H1 (cell line): ENCODE results near the gene PRKAR2B. TPM values are rescaled to one million over a fixed set of nuclear protein-coding genes. Genes with fewer than 3 reads are reported as not detected.

Source experiments
- CTCF ChIA-PET: fragments of 300-600 bp; sonication (Branson Sonifier 250); formaldehyde crosslinking; loops from one replicate; lab custom pipeline; 2021; ENCODE audit not compliant: partially characterized antibody; lab: Charles Lee
- POLR2A ChIA-PET: fragments of 300-600 bp; sonication (Branson Sonifier 250); formaldehyde crosslinking; loops from one replicate; lab custom pipeline; 2021; ENCODE audit warnings: inconsistent platforms; ENCODE audit not compliant: partially characterized antibody; lab: Charles Lee
- DNase-seq, 2 experiments: peaks; one replicate each; pipeline versions ENCODE4 v3.0.0 to v3.0.0-alpha.2; 2010 to 2022; ENCODE audit warnings: low spot score in 2 of 2, low read depth in 1 of 2, mixed read lengths in 1 of 2
- FAIRE-seq: peaks from 2 replicates; lab custom pipeline; 2011; peaks lifted over from hg19 to GRCh38; lab: Jason Lieb, UNC
- H2AFZ ChIP-seq: 2 replicates; pipeline ENCODE4 v1.8.1; 2012; ENCODE audit warnings: low read length, inconsistent platforms
- H2AK5ac ChIP-seq: 2 replicates; pipeline ENCODE4 v1.6.1; 2013; ENCODE audit warnings: low read depth, low read length
- H2BK120ac ChIP-seq: replicated peaks from 2 replicates; pipeline ENCODE3; 2013; ENCODE audit warnings: low read depth, low read length, inconsistent platforms
- H2BK12ac ChIP-seq: 2 replicates; pipeline ENCODE4 v1.6.1; 2013; ENCODE audit warnings: low read depth, low read length
- H2BK15ac ChIP-seq: 2 replicates; pipeline ENCODE4 v1.6.1; 2013; ENCODE audit warnings: low read length
- H2BK20ac ChIP-seq: 2 replicates; pipeline ENCODE4 v1.6.1; 2013; ENCODE audit warnings: low read length
- H2BK5ac ChIP-seq: 2 replicates; pipeline ENCODE4 v1.6.1; 2013; ENCODE audit warnings: low read depth, low read length
- H3K14ac ChIP-seq: 2 replicates; pipeline ENCODE4 v1.6.1; 2013; ENCODE audit warnings: inconsistent platforms; ENCODE audit not compliant: insufficient read length
- H3K18ac ChIP-seq: 2 replicates; pipeline ENCODE4 v1.6.1; 2013; ENCODE audit warnings: low read length; ENCODE audit errors: extremely low read depth
- H3K23ac ChIP-seq: 2 replicates; pipeline ENCODE4 v1.6.1; 2013; ENCODE audit warnings: inconsistent platforms; ENCODE audit not compliant: insufficient read length
- H3K23me2 ChIP-seq: 2 replicates; pipeline ENCODE4 v1.6.1; 2013; ENCODE audit warnings: low read depth, low read length
- H3K27ac ChIP-seq: 2 replicates; pipeline ENCODE4 v1.6.1; 2011; ENCODE audit warnings: low read depth, low read length, inconsistent platforms
- H3K27me3 ChIP-seq, 4 experiments: replicated peaks in 1 of 4; 1 replicate in 1 of 4; 2 replicates in 3 of 4; pipeline versions ENCODE4 v1.6.1 to v1.8.1; 2011 to 2013; ENCODE audit warnings: low read length in 3 of 4, mild to moderate bottlenecking in 3 of 4, inconsistent platforms in 2 of 4, mixed read lengths in 2 of 4, moderate library complexity in 1 of 4; ENCODE audit not compliant: control insufficient read depth in 3 of 4, insufficient read depth in 3 of 4; ENCODE audit errors: extremely low read depth in 1 of 4
- H3K36me3 ChIP-seq, 4 experiments: 2 replicates each; pipeline versions ENCODE4 v1.6.1 to v1.8.1; 2011 to 2013; ENCODE audit warnings: mild to moderate bottlenecking in 4 of 4, low read length in 3 of 4, moderate library complexity in 2 of 4, control low read depth in 1 of 4, inconsistent platforms in 1 of 4; ENCODE audit not compliant: insufficient read depth in 4 of 4, control insufficient read depth in 2 of 4
- H3K4ac ChIP-seq: replicated peaks from 2 replicates; pipeline ENCODE3; 2013; ENCODE audit warnings: low read length, low read depth, mixed read lengths, inconsistent platforms; ENCODE audit not compliant: insufficient read length
- H3K4me1 ChIP-seq, 4 experiments: replicated peaks in 1 of 4; 1 replicate in 1 of 4; 2 replicates in 3 of 4; pipeline versions ENCODE4 v1.6.1 to v1.8.1; 2011 to 2013; ENCODE audit warnings: low read length in 3 of 4, inconsistent platforms in 2 of 4, mixed read lengths in 1 of 4; ENCODE audit not compliant: insufficient read depth in 4 of 4, control insufficient read depth in 3 of 4
- H3K4me2 ChIP-seq, 2 experiments: 2 replicates each; pipeline versions ENCODE4 v1.6.1 to v1.8.1; 2011 to 2013; ENCODE audit warnings: low read depth in 2 of 2, low read length in 2 of 2, control low read depth in 1 of 2, inconsistent platforms in 1 of 2, mild to moderate bottlenecking in 1 of 2; ENCODE audit not compliant: insufficient read depth in 1 of 2
- H3K4me3 ChIP-seq, 4 experiments: fragments of 200-600, 300-600 bp in 1 of 4; sonication (generic), shearing (Covaris generic), sonication (Bioruptor Twin) in 1 of 4; 2 replicates each; pipeline versions ENCODE4 v1.5.1 to v1.8.1; 2011 to 2016; ENCODE audit warnings: low read length in 4 of 4, low read depth in 3 of 4, control low read depth in 2 of 4, inconsistent platforms in 2 of 4, mild to moderate bottlenecking in 2 of 4, mixed read lengths in 1 of 4, moderate library complexity in 1 of 4; ENCODE audit not compliant: insufficient read depth in 2 of 4; ENCODE audit errors: extremely low read depth in 1 of 4
- H3K56ac ChIP-seq: replicated peaks from 2 replicates; pipeline ENCODE3; 2013; ENCODE audit warnings: low read depth, mild to moderate bottlenecking, mixed read lengths, low read length, inconsistent platforms; ENCODE audit not compliant: insufficient read length
- H3K79me1 ChIP-seq: 2 replicates; pipeline ENCODE4 v1.6.1; 2013; ENCODE audit warnings: low read depth, low read length, control low read depth
- H3K79me2 ChIP-seq, 2 experiments: 2 replicates each; pipeline versions ENCODE4 v1.6.1 to v1.8.1; 2012 to 2013; ENCODE audit warnings: low read length in 2 of 2, mild to moderate bottlenecking in 2 of 2, inconsistent platforms in 1 of 2; ENCODE audit not compliant: insufficient read depth in 2 of 2, control insufficient read depth in 1 of 2
- H3K9ac ChIP-seq, 4 experiments: replicated peaks in 1 of 4; 1 replicate in 1 of 4; 2 replicates in 3 of 4; pipeline versions ENCODE4 v1.6.1 to v1.8.1; 2011 to 2013; ENCODE audit warnings: low read depth in 3 of 4, low read length in 3 of 4, control low read depth in 2 of 4, mild to moderate bottlenecking in 2 of 4, moderate library complexity in 2 of 4, inconsistent platforms in 1 of 4; ENCODE audit errors: extremely low read depth in 1 of 4
- H3K9me3 ChIP-seq, 2 experiments: 2 replicates each; pipeline versions ENCODE4 v1.6.1 to v1.8.1; 2012 to 2013; ENCODE audit warnings: mild to moderate bottlenecking in 2 of 2, moderate library complexity in 2 of 2, control low read depth in 1 of 2, inconsistent platforms in 1 of 2, low read depth in 1 of 2, low read length in 1 of 2, mixed read lengths in 1 of 2; ENCODE audit not compliant: insufficient read depth in 2 of 2
- H4K20me1 ChIP-seq, 2 experiments: replicated peaks in 1 of 2; 2 replicates each; pipeline versions ENCODE3 to v1.8.1; 2011 to 2013; ENCODE audit warnings: inconsistent platforms in 2 of 2, low read length in 2 of 2, mild to moderate bottlenecking in 1 of 2; ENCODE audit not compliant: insufficient read depth in 2 of 2, control insufficient read depth in 1 of 2
- H4K5ac ChIP-seq: 2 replicates; pipeline ENCODE4 v1.6.1; 2013; ENCODE audit warnings: low read length, low read depth, mixed read lengths, inconsistent platforms; ENCODE audit not compliant: insufficient read length
- H4K8ac ChIP-seq: 2 replicates; pipeline ENCODE4 v1.8.0; 2013; ENCODE audit warnings: mild to moderate bottlenecking, moderate library complexity, low read length, inconsistent platforms; ENCODE audit not compliant: insufficient read depth; ENCODE audit errors: extremely low read depth
- H4K91ac ChIP-seq: replicated peaks from 2 replicates; pipeline ENCODE3; 2013; ENCODE audit warnings: low read length, mixed read lengths, inconsistent platforms; ENCODE audit not compliant: insufficient read length
- BCL11A ChIP-seq, 2 experiments: IDR thresholded peaks; one replicate each; pipeline ENCODE4 v1.6.1; 2011; ENCODE audit warnings: low read depth in 2 of 2, low read length in 2 of 2, mild to moderate bottlenecking in 2 of 2
- CEBPB ChIP-seq: IDR thresholded peaks from 2 replicates; pipeline ENCODE4 v1.6.1; 2012; ENCODE audit warnings: low read depth, low read length
- EZH2 ChIP-seq: fragments of 200-600 bp; sonication (generic); IDR thresholded peaks from 2 replicates; pipeline ENCODE4 v1.7.1; 2012; ENCODE audit warnings: low read depth, mild to moderate bottlenecking, moderate library complexity, low read length, inconsistent platforms; ENCODE audit not compliant: severe bottlenecking
- HDAC6 ChIP-seq: IDR thresholded peaks from one replicate; pipeline ENCODE4 v1.7.1; 2012; ENCODE audit warnings: low read depth, mild to moderate bottlenecking, inconsistent platforms, low read length, moderate library complexity
- JUN ChIP-seq: IDR thresholded peaks from 2 replicates; pipeline ENCODE4 v1.6.1; 2011; ENCODE audit warnings: low read depth, mild to moderate bottlenecking, improper control_type of control experiment, low read length
- JUND ChIP-seq: IDR thresholded peaks from 2 replicates; pipeline ENCODE4 v1.6.1; 2011; ENCODE audit warnings: mild to moderate bottlenecking, improper control_type of control experiment, low read length
- KDM1A ChIP-seq: fragments of 200-600, 300-600 bp; sonication (generic); IDR thresholded peaks from 2 replicates; pipeline ENCODE4 v1.7.1; 2016; ENCODE audit warnings: mild to moderate bottlenecking, low read length, borderline replicate concordance
- NRF1 ChIP-seq: IDR thresholded peaks from 2 replicates; pipeline ENCODE4 v1.6.1; 2011; ENCODE audit warnings: mild to moderate bottlenecking, low read depth, low read length, improper control_type of control experiment
- TAF7 ChIP-seq: optimal IDR thresholded peaks from 2 replicates; pipeline ENCODE3; 2011; ENCODE audit warnings: low read depth, mild to moderate bottlenecking, inconsistent platforms, low read length, moderate library complexity, borderline replicate concordance
- TBP ChIP-seq: IDR thresholded peaks from 2 replicates; pipeline ENCODE4 v1.6.1; 2011; ENCODE audit warnings: low read depth, low read length, improper control_type of control experiment
- WGBS, 2 experiments: shearing (Covaris generic) in 1 of 2; methylation state at CpG; one replicate each; pipeline versions ENCODE4 v1.1.6 to v1.1.7; 2013 to 2015; ENCODE audit warnings: low lambda C conversion rate in 2 of 2, mixed read lengths in 2 of 2, inconsistent platforms in 1 of 2, low coverage in 1 of 2, missing lambda C conversion rate in 1 of 2; ENCODE audit not compliant: insufficient replicate concordance in 2 of 2, insufficient coverage in 1 of 2, insufficient read length in 1 of 2; ENCODE audit errors: extremely low coverage in 1 of 2, missing lambda C conversion rate in 1 of 2; 5-methylcytosine and 5-hydroxymethylcytosine counted together
- polyA plus RNA-seq, 7 experiments: library from polyadenylated mRNA; depleted of rRNA in 3 of 7; stranded (reverse) in 5 of 7; unstranded in 2 of 7; fragments of >200 nt in 5 of 7; fragments of 200-250 nt in 2 of 7; gene quantifications; 1 replicate in 5 of 7; 2 replicates in 1 of 7; 4 replicates in 1 of 7; pipeline versions ENCODE4 v1.2.1 to v1.2.3, GENCODE V29; 2011 to 2013; ENCODE audit warnings: missing spikeins in 2 of 7, mixed read lengths in 2 of 7
- total RNA-seq: library from RNA; stranded (reverse); fragmentation: NEBNext Ultra II Directional; extraction: Animal tissue kit (Norgen Biotek cat#: 25700); gene quantifications from 2 replicates; pipeline ENCODE4 v1.2.1, GENCODE V29; 2021

Gene PRKAR2B
- total and polyA plus RNA-seq, 2 of the 8 experiments (the other 6 are each of a cell fraction or from before 2014, with no cell fraction given), result 10.4 to 37.0 TPM

DNA sequence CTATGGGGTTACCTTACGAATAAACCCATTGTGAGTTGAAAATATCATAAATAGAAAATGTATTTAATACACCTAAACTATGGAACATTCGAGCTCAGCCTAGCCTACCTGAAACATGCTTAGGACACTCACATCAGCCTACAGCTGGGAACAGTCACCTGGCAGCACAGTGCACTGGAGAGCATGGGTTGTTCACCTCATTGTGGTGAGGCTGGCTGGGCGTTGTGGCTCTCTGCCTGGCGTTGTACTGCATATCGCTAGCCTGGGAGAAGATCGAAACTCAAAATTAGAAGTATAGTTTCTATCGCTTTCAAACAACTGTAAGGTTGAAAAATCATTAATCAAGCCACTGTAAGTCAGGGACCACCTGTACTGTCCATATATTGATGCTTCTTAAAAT is 107.0 kb downstream of the PRKAR2B start:
- Histone ChIP-seq H3K18ac (no peak overlapping the region), H3K27me3 (no peaks in the 10 kb centered on the region), H3K23ac (no peak overlapping the region), H3K4me3 (no peak overlapping the region), H3K56ac (no peak overlapping the region), H3K79me2 (no peaks in the 10 kb centered on the region), H3K23me2 (no peaks in the 10 kb centered on the region), H3K14ac (no peak overlapping the region), H4K8ac (no peak overlapping the region), H2AFZ (no peak overlapping the region), H2BK15ac (no peak overlapping the region), H4K20me1 (no peaks in the 10 kb centered on the region), H2AK5ac (no peak overlapping the region), H3K79me1 (no peaks in the 10 kb centered on the region), H3K36me3 (no peaks in the 10 kb centered on the region; a peak in 1 of 8 replicates), H2BK20ac (no peak overlapping the region), H2BK120ac (no peak overlapping the region), H2BK12ac (peak overlapping the region; percentile 70; the same call in 1 of the 2 replicates), H3K9me3 (no peaks in the 10 kb centered on the region), H2BK5ac (no peak overlapping the region)
- WGBS, 2 experiments, result 93% methylated on average over 7 of the region's 7 CpGs; no CpG with 5 or more reads in 1 of the 2 experiments
- no peak for FAIRE-seq
- POLR2A ChIA-PET, result no interaction called here
- TF ChIP-seq BCL11A (IDR thresholded peaks at IDR 0.05; ENCODE audit: low read depth in 2 of 2, low read length in 2 of 2), result no peak
- no peak for TF ChIP-seq TBP
- no peak for TF ChIP-seq JUN
- no peak for TF ChIP-seq NRF1
- no peak for TF ChIP-seq JUND
- no peak for TF ChIP-seq CEBPB
- no peak for TF ChIP-seq EZH2
- no peak for TF ChIP-seq HDAC6
- no peak for TF ChIP-seq KDM1A
- TF ChIP-seq TAF7, result no peak
- TF ChIP-seq, all 59 proteins: peak for 0
- H4K5ac ChIP-seq, result no peak overlapping the region
- DNase-seq, result no peak
- H3K4ac ChIP-seq, result no peak overlapping the region
- H3K9ac ChIP-seq, result no peak overlapping the region
- H3K4me2 ChIP-seq, result no peak overlapping the region
- H3K27ac ChIP-seq, result no peak overlapping the region
- CTCF ChIA-PET, result interaction anchor here (0.9 to 11.7 kb wide), 14 partner anchors 10 to 364 kb away, joined by 3 to 162 read pairs (median 4); partner anchors contain the start of gene HBP1
- peaks cover 0 to 2% (median 0%) of the 10 kb centered on the region in 4 experiments; a peak in 1 of 7 replicates for H3K4me1 ChIP-seq
- H4K91ac ChIP-seq, result no peak overlapping the region
